Measurements from ENCODE around the gene OSBPL8.

The OSBPL8 gene

GRCh38 chr12:76539727-76540126, 19.8 kb downstream of the OSBPL8 start:
- H3K4me3 ChIP-seq (ENCODE audit: low read length) = no peak overlapping the region
- H3K9me3 ChIP-seq (ENCODE audit: control insufficient read depth, low read length) = no peaks in the 10 kb centered on the region
- no peaks in the 10 kb centered on the region for H3K36me3 ChIP-seq (ENCODE audit: control insufficient read depth, insufficient read depth, low read length, severe bottlenecking)
- peaks cover 3% of the 10 kb centered on the region for H3K4me1 ChIP-seq (ENCODE audit: control insufficient read depth, insufficient read depth, low read length)
- no peaks in the 10 kb centered on the region for H3K27me3 ChIP-seq (replicated peaks; ENCODE audit: control insufficient read depth, insufficient read depth, low read length)
- no peak for DNase-seq (ENCODE audit: low read depth)
- H3K9ac ChIP-seq (ENCODE audit: low read length) = no peak overlapping the region

- no peaks in the 10 kb centered on the region for H3K27me3 ChIP-seq (replicated peaks; ENCODE audit: control insufficient read depth, insufficient read depth, low read length)
- no peak overlapping the region for H3K9ac ChIP-seq (ENCODE audit: low read length)
Measured at GRCh38 chr12:76537923-76538322, 21.6 kb downstream of the OSBPL8 start.

GRCh38 chr12:76536546-76536945, 23.0 kb downstream of the OSBPL8 start:
- Histone ChIP-seq H3K9me3 (ENCODE audit: control insufficient read depth, low read length) (no peaks in the 10 kb centered on the region), H3K36me3 (ENCODE audit: control insufficient read depth, insufficient read depth, low read length, severe bottlenecking) (no peaks in the 10 kb centered on the region), H3K27me3 (replicated peaks; ENCODE audit: control insufficient read depth, insufficient read depth, low read length) (no peaks in the 10 kb centered on the region), H3K4me1 (ENCODE audit: control insufficient read depth, insufficient read depth, low read length) (peaks cover 3% of the 10 kb centered on the region), H3K9ac (ENCODE audit: low read length) (no peak overlapping the region), H3K4me3 (ENCODE audit: low read length) (no peak overlapping the region)
- DNase-seq (ENCODE audit: low read depth) = no peak

More at GRCh38 chr12:76537923-76538322, 21.6 kb downstream of the OSBPL8 start:
- Histone ChIP-seq H3K4me3 (ENCODE audit: low read length) (no peak overlapping the region), H3K36me3 (ENCODE audit: control insufficient read depth, insufficient read depth, low read length, severe bottlenecking) (no peaks in the 10 kb centered on the region), H3K4me1 (ENCODE audit: control insufficient read depth, insufficient read depth, low read length) (peaks cover 3% of the 10 kb centered on the region), H3K9me3 (ENCODE audit: control insufficient read depth, low read length) (no peaks in the 10 kb centered on the region)
- DNase-seq (ENCODE audit: low read depth) = no peak

- Histone ChIP-seq H3K4me1 (ENCODE audit: control insufficient read depth, insufficient read depth, low read length) (no peaks in the 10 kb centered on the region), H3K4me3 (ENCODE audit: low read length) (no peak overlapping the region), H3K27me3 (replicated peaks; ENCODE audit: control insufficient read depth, insufficient read depth, low read length) (no peaks in the 10 kb centered on the region), H3K9me3 (ENCODE audit: control insufficient read depth, low read length) (no peaks in the 10 kb centered on the region), H3K36me3 (ENCODE audit: control insufficient read depth, insufficient read depth, low read length, severe bottlenecking) (no peaks in the 10 kb centered on the region), H3K9ac (ENCODE audit: low read length) (no peak overlapping the region)
- DNase-seq (ENCODE audit: low read depth) = no peak
Measured at GRCh38 chr12:76535170-76535569, 24.4 kb downstream of the OSBPL8 start.

- no peaks in the 10 kb centered on the region for H3K9me3 ChIP-seq (ENCODE audit: control insufficient read depth, low read length)
- H3K4me3 ChIP-seq (ENCODE audit: low read length) = no peak overlapping the region
- no peak for DNase-seq (ENCODE audit: low read depth)
- no peaks in the 10 kb centered on the region for H3K27me3 ChIP-seq (replicated peaks; ENCODE audit: control insufficient read depth, insufficient read depth, low read length)
- peaks cover 5% of the 10 kb centered on the region for H3K4me1 ChIP-seq (ENCODE audit: control insufficient read depth, insufficient read depth, low read length)
- no peak overlapping the region for H3K9ac ChIP-seq (ENCODE audit: low read length)
- no peaks in the 10 kb centered on the region for H3K36me3 ChIP-seq (ENCODE audit: control insufficient read depth, insufficient read depth, low read length, severe bottlenecking)
Measured at GRCh38 chr12:76533331-76533730, 26.2 kb downstream of the OSBPL8 start.

GRCh38 chr12:76532520-76532919, 27.1 kb downstream of the OSBPL8 start:
- Histone ChIP-seq H3K9me3 (ENCODE audit: control insufficient read depth, low read length) (no peaks in the 10 kb centered on the region), H3K4me1 (ENCODE audit: control insufficient read depth, insufficient read depth, low read length) (peaks cover 5% of the 10 kb centered on the region), H3K27me3 (replicated peaks; ENCODE audit: control insufficient read depth, insufficient read depth, low read length) (no peaks in the 10 kb centered on the region), H3K4me3 (ENCODE audit: low read length) (no peak overlapping the region), H3K36me3 (ENCODE audit: control insufficient read depth, insufficient read depth, low read length, severe bottlenecking) (no peaks in the 10 kb centered on the region), H3K9ac (ENCODE audit: low read length) (no peak overlapping the region)
- no peak for DNase-seq (ENCODE audit: low read depth)

GRCh38 chr12:76531056-76531455, 28.5 kb downstream of the OSBPL8 start:
- Histone ChIP-seq H3K4me3 (ENCODE audit: low read length) (no peak overlapping the region), H3K4me1 (ENCODE audit: control insufficient read depth, insufficient read depth, low read length) (peaks cover 5% of the 10 kb centered on the region), H3K27me3 (replicated peaks; ENCODE audit: control insufficient read depth, insufficient read depth, low read length) (no peaks in the 10 kb centered on the region), H3K9me3 (ENCODE audit: control insufficient read depth, low read length) (no peaks in the 10 kb centered on the region), H3K36me3 (ENCODE audit: control insufficient read depth, insufficient read depth, low read length, severe bottlenecking) (no peaks in the 10 kb centered on the region), H3K9ac (ENCODE audit: low read length) (no peak overlapping the region)
- no peak for DNase-seq (ENCODE audit: low read depth)

- Histone ChIP-seq H3K9me3 (ENCODE audit: control insufficient read depth, low read length) (no peaks in the 10 kb centered on the region), H3K4me3 (ENCODE audit: low read length) (no peak overlapping the region), H3K27me3 (replicated peaks; ENCODE audit: control insufficient read depth, insufficient read depth, low read length) (no peaks in the 10 kb centered on the region), H3K4me1 (ENCODE audit: control insufficient read depth, insufficient read depth, low read length) (peaks cover 5% of the 10 kb centered on the region), H3K36me3 (ENCODE audit: control insufficient read depth, insufficient read depth, low read length, severe bottlenecking) (no peaks in the 10 kb centered on the region), H3K9ac (ENCODE audit: low read length) (no peak overlapping the region)
- no peak for DNase-seq (ENCODE audit: low read depth)
Measured at GRCh38 chr12:76530516-76530915, 29.1 kb downstream of the OSBPL8 start.

- no peaks in the 10 kb centered on the region for H3K27me3 ChIP-seq (replicated peaks; ENCODE audit: control insufficient read depth, insufficient read depth, low read length)
- no peak overlapping the region for H3K4me3 ChIP-seq (ENCODE audit: low read length)
- peaks cover 5% of the 10 kb centered on the region for H3K4me1 ChIP-seq (ENCODE audit: control insufficient read depth, insufficient read depth, low read length)
- DNase-seq (ENCODE audit: low read depth) = peak; percentile 57
- H3K9me3 ChIP-seq (ENCODE audit: control insufficient read depth, low read length) = no peaks in the 10 kb centered on the region
- no peak overlapping the region for H3K9ac ChIP-seq (ENCODE audit: low read length)
- H3K36me3 ChIP-seq (ENCODE audit: control insufficient read depth, insufficient read depth, low read length, severe bottlenecking) = no peaks in the 10 kb centered on the region
Measured at GRCh38 chr12:76529226-76529918, 30.2 kb downstream of the OSBPL8 start.

- Histone ChIP-seq H3K27me3 (replicated peaks; ENCODE audit: control insufficient read depth, insufficient read depth, low read length) (no peaks in the 10 kb centered on the region), H3K4me3 (ENCODE audit: low read length) (no peak overlapping the region), H3K36me3 (ENCODE audit: control insufficient read depth, insufficient read depth, low read length, severe bottlenecking) (no peaks in the 10 kb centered on the region), H3K4me1 (ENCODE audit: control insufficient read depth, insufficient read depth, low read length) (no peaks in the 10 kb centered on the region), H3K9ac (ENCODE audit: low read length) (no peak overlapping the region), H3K9me3 (ENCODE audit: control insufficient read depth, low read length) (no peaks in the 10 kb centered on the region)
- no peak for DNase-seq (ENCODE audit: low read depth)
Measured at GRCh38 chr12:76523408-76523807, 36.2 kb downstream of the OSBPL8 start.

GRCh38 chr12:76520348-76520747, 39.2 kb downstream of the OSBPL8 start:
- H3K4me1 ChIP-seq (ENCODE audit: control insufficient read depth, insufficient read depth, low read length) = no peaks in the 10 kb centered on the region
- DNase-seq (ENCODE audit: low read depth) = no peak
- H3K9ac ChIP-seq (ENCODE audit: low read length) = no peak overlapping the region
- no peaks in the 10 kb centered on the region for H3K9me3 ChIP-seq (ENCODE audit: control insufficient read depth, low read length)
- H3K36me3 ChIP-seq (ENCODE audit: control insufficient read depth, insufficient read depth, low read length, severe bottlenecking) = no peaks in the 10 kb centered on the region
- H3K4me3 ChIP-seq (ENCODE audit: low read length) = no peak overlapping the region
- no peaks in the 10 kb centered on the region for H3K27me3 ChIP-seq (replicated peaks; ENCODE audit: control insufficient read depth, insufficient read depth, low read length)

GRCh38 chr12:76519538-76519937, 40.0 kb downstream of the OSBPL8 start:
- Histone ChIP-seq H3K36me3 (ENCODE audit: control insufficient read depth, insufficient read depth, low read length, severe bottlenecking) (no peaks in the 10 kb centered on the region), H3K27me3 (replicated peaks; ENCODE audit: control insufficient read depth, insufficient read depth, low read length) (no peaks in the 10 kb centered on the region), H3K9ac (ENCODE audit: low read length) (no peak overlapping the region), H3K9me3 (ENCODE audit: control insufficient read depth, low read length) (no peaks in the 10 kb centered on the region), H3K4me3 (ENCODE audit: low read length) (no peak overlapping the region), H3K4me1 (ENCODE audit: control insufficient read depth, insufficient read depth, low read length) (no peaks in the 10 kb centered on the region)
- no peak for DNase-seq (ENCODE audit: low read depth)

All from adipocyte (in vitro differentiated cells).